ENCODE data around the gene IER5L.
"Not testable (repeated sequence)": the region's sequence is repeated elsewhere in the genome, so short reads cannot be mapped to it uniquely, and the experiment has no call there.

IER5L gene

GRCh38 chr9:129171993-129172751 is 5.9 kb downstream of the IER5L start:
- in situ Hi-C loops (cut with HindIII; ENCODE audit: low pct_ligation_motif_present, low pct_unique_long_range_greater_than_20kb, low sequenced_read_pairs), result no loop called here
- DNase-seq, result no peak

DNA sequence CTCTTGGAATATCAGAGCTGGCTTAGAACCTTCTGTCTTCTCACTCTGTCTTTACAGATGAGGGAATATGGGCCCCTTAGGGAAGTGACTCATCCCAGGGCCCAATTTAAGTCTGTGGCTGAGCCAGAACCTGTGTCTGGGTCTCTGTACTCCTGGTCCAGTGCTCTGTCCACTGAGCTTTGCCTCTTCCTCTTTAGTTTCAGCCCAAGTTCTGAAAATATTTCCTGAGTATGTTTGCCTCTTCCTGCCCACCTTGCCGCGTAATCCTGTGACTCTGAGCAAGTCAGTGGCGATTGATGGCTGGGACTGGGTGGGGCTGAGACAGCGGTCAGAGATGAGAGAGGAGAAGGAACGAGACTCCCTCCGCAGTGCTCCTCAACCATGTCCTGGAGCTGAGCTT is 7.8 kb downstream of the IER5L start:
- in situ Hi-C loops (cut with HindIII; ENCODE audit: low pct_ligation_motif_present, low pct_unique_long_range_greater_than_20kb, low sequenced_read_pairs), result no loop called here
- DNase-seq, result no peak

- in situ Hi-C loops (cut with HindIII; ENCODE audit: low pct_ligation_motif_present, low pct_unique_long_range_greater_than_20kb, low sequenced_read_pairs), result no loop called here
- DNase-seq, result peak; percentile 61
Observed at GRCh38 chr9:129166623-129167557, 11.2 kb downstream of the IER5L start.

DNA sequence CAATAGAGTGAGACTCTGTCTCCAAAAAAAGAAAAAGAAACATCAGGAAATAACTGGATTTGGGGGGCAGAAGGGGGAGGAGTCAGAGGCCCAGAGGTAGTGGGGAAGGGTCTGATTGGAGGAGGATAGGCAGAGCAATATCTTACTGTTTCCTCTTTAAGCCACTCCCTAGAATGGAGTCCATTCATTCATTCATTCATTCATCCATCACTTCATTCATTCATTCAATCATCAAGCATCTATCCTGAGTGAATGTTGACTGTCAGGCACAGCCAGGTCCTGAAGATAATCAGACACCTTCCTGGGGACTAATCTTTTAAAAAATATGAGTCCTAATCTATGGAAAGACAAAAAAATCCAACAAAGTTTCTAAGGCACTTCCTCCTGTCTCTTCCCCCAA is 12.9 kb downstream of the IER5L start:
- in situ Hi-C loops (cut with HindIII; ENCODE audit: low pct_ligation_motif_present, low pct_unique_long_range_greater_than_20kb, low sequenced_read_pairs), result no loop called here

DNA sequence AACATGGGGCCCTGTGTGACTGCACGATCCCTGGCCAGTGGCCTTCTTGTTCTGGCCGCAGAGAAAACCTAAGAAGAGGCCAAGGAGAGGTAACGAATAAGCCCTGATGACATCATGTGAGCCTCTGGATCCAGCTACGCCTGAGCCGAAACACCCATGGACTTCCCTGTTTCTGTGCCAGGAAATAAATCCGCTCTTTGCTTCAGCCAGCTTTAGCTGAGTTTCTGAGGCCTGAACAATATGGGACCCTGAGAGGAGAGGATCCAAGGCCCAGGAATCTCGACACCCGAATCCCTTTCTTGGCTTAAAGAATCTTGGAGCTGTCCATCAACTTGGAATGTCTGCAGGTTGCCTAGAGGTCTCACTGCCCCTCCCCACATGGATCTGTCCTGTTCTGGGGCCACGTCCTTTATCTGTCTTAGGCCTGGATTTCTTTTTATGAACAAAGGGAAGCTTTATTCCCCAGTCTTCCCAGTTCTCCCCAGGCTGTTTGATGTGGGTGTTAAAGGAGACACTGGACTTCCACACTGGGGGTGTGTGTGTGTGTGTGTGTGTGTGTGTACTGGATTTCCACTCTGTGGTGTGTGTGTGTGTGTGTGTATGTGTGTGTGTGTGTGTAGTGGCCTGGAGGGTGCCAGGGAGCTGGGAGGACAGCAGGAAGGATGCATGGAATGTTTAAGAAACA is 13.7 kb downstream of the IER5L start:
- in situ Hi-C loops (cut with HindIII; ENCODE audit: low pct_ligation_motif_present, low pct_unique_long_range_greater_than_20kb, low sequenced_read_pairs), result no loop called here
- no peak for DNase-seq

More for the DNA sequence above, 12.9 kb downstream of the IER5L start:
- no peak for DNase-seq

GRCh38 chr9:129163753-129164152 is 14.3 kb downstream of the IER5L start:
- in situ Hi-C loops (cut with HindIII; ENCODE audit: low pct_ligation_motif_present, low pct_unique_long_range_greater_than_20kb, low sequenced_read_pairs), result no loop called here
- DNase-seq, result no peak

- DNase-seq; in situ Hi-C loops (cut with HindIII; ENCODE audit: low pct_ligation_motif_present, low pct_unique_long_range_greater_than_20kb, low sequenced_read_pairs): not testable (repeated sequence)
Observed at GRCh38 chr9:129163198-129163670, 14.8 kb downstream of the IER5L start.

GRCh38 chr9:129162497-129163197 is 15.4 kb downstream of the IER5L start:
- in situ Hi-C loops (cut with HindIII; ENCODE audit: low pct_ligation_motif_present, low pct_unique_long_range_greater_than_20kb, low sequenced_read_pairs), result no loop called here
- DNase-seq, result no peak

- no peak for DNase-seq
- in situ Hi-C loops (cut with HindIII; ENCODE audit: low pct_ligation_motif_present, low pct_unique_long_range_greater_than_20kb, low sequenced_read_pairs), result no loop called here
Observed at GRCh38 chr9:129161534-129161837, 16.6 kb downstream of the IER5L start.

GRCh38 chr9:129160712-129161533 is 17.1 kb downstream of the IER5L start:
- in situ Hi-C loops (cut with HindIII; ENCODE audit: low pct_ligation_motif_present, low pct_unique_long_range_greater_than_20kb, low sequenced_read_pairs), result no loop called here
- no peak for DNase-seq

DNA sequence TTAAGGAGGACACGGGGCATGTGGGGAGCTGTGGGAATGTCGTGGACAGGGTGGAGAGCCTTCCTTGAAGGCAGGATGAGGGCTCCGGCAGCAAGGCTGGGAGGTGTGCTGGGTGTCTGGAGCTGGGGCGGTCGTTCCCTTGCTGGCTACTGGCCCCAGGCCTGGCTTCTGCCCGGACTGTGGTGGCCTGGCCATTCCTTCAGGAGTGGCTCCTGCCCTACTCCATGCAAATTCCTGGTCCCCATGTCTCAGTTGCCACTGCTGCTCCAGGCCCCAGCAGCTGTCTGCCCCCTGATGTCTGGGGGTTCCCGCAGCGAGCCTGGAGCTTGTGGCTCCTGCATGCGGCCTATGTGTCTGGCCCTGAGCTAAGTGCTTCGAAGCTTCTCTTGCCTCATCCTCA is 21.9 kb downstream of the IER5L start:
- DNase-seq, result no peak
- in situ Hi-C loops (cut with HindIII; ENCODE audit: low pct_ligation_motif_present, low pct_unique_long_range_greater_than_20kb, low sequenced_read_pairs), result no loop called here

DNA sequence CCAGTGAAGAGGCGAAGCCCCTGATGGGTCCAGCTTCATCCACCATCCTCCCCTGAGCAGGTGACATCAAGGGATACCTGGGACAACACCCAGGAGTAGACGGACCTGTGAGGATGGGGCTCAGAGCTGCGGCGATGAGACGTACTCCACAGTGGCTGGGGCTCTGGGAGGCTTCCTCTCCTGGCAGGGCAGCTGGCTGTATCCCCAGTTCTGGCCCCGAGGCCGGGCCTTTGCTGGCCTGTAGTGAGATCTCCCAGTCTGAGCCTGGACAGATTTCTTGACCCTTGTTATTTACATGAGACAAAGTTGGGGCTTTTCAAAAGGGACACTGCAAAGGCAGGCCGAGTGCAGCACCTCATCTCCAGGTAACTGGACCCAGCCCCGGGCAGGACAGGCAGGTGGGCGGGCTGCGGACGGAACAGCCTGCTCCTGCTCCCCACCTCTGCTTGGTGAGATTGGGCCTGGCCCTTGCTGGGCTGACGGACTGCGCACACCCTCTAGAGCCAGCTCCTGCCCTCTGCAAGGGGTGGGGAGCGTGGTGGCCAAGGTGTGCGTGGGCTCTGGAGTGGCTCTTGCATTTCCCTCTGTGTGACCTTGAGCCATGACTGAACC is 23.1 kb downstream of the IER5L start:
- in situ Hi-C loops (cut with HindIII; ENCODE audit: low pct_ligation_motif_present, low pct_unique_long_range_greater_than_20kb, low sequenced_read_pairs), result no loop called here
- DNase-seq, result no peak

GRCh38 chr9:129151469-129151868 is 26.6 kb downstream of the IER5L start:
- no peak for DNase-seq
- in situ Hi-C loops (cut with HindIII; ENCODE audit: low pct_ligation_motif_present, low pct_unique_long_range_greater_than_20kb, low sequenced_read_pairs), result no loop called here

GRCh38 chr9:129150672-129151211 is 27.3 kb downstream of the IER5L start:
- in situ Hi-C loops (cut with HindIII; ENCODE audit: low pct_ligation_motif_present, low pct_unique_long_range_greater_than_20kb, low sequenced_read_pairs), result no loop called here

GRCh38 chr9:129150122-129150521 is 27.9 kb downstream of the IER5L start:
- in situ Hi-C loops (cut with HindIII; ENCODE audit: low pct_ligation_motif_present, low pct_unique_long_range_greater_than_20kb, low sequenced_read_pairs), result no loop called here
- DNase-seq, result no peak

More at GRCh38 chr9:129150672-129151211, 27.3 kb downstream of the IER5L start:
- DNase-seq, result no peak

DNA sequence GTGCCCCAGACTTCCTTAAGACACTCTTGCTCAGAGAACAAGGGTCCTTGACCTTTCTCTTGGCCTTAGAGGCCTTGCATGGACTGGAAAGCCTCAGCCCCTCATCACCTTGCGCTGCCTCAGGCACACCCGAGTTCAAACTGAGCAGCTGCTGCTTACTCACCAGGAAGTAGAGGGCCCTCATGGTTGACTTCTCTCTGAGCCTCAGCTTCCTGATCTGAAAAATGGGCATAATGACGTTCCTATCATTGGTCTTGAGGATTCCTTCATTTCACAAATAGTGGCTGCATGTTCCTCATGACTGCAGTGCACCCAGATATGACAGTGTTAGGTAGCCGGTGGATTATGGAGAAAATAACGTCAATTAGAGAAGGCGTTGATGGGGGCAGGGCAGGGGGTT is 28.6 kb downstream of the IER5L start:
- no peak for DNase-seq
- in situ Hi-C loops (cut with HindIII; ENCODE audit: low pct_ligation_motif_present, low pct_unique_long_range_greater_than_20kb, low sequenced_read_pairs), result no loop called here
